HG02973 (cell line): ENCODE data around the gene MAPKAPK2.
"Not testable (repeated sequence)": the region's sequence is repeated elsewhere in the genome, so short reads cannot be mapped to it uniquely, and the experiment has no call there.

ENCODE experiments used
- ATAC-seq: cut with Tn5 transposase; IDR thresholded peaks from one replicate; pipeline ENCODE4 v1.9.1; 2021; ENCODE audit warnings: moderate library complexity; ENCODE audit not compliant: unreplicated experiment

MAPKAPK2 gene

DNA sequence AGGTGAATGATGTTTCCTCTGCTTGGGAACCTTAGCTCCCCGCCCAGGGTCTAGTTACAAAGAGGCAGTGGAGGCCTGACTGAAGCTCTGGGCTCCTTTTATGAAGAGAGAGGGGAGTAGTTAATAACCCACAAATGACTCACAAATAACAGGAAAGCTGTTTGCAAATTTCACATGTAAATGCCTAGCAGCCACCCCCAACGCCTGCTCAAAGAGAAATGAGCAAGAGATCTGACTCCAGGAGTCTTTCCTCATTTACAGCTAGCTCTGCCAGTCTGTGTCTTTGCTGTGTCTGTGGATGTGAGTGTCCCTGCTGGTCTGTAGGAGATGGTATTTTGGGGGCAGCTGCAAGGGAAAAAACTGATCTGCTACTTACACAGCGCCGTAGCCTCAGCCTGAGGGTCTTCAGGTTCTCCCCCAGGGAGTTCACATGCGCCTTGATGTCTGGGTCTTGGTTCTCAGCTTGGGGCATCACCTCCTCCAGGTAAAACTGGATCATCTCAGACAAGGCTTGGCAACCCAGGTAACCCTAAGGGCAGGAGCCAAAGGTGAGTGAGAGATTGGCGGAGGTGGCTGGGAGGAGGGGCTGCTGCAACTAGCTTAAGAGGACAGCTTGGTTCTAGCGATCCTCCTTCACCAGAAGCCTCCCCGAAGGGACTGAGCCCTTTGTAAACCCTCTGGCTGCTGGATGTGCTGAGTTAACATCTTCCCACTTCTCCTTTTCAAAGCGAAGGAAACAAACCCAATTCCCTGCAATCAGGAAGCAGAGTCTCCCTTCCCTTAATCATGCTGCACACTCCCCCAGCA is 86.0 kb downstream of the MAPKAPK2 start, which contains the start of gene IL19:
Gene IL19 (plus strand): TSS at position 243 of the 807 bp plus-strand sequence. CDS start 65,890 bp downstream, outside the sequence.
- ATAC-seq: no peak

DNA sequence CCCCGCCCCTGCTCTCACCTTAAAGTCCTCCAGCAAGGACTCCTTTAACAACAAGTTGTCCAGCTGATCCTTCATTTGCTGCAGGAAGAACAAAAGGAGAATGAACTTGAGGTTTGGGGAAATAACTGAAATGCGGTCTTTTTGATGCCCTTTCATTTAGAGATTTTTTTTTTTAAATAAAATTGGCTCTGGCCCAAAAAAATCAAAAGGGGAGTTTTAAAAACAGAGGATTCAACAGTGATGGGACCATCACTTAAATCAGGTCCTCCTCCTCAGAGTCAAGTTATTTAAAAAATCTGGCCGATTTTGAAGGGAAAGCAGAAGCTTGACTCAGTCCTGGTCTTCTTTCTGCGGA is 86.6 kb downstream of the MAPKAPK2 start:
- ATAC-seq: no peak

- ATAC-seq: no peak
Observed at GRCh38 chr1:206772243-206772937, 87.7 kb downstream of the MAPKAPK2 start, which contains the start of gene IL10. Gene IL10 (minus strand): TSS chr1:206772494. CDS start chr1:206772435, 59 bp downstream.

GRCh38 chr1:206774093-206774492 is 89.4 kb downstream of the MAPKAPK2 start:
- ATAC-seq: no peak

GRCh38 chr1:206776229-206776628 is 91.5 kb downstream of the MAPKAPK2 start:
- ATAC-seq: no peak

GRCh38 chr1:206778031-206778430 is 93.3 kb downstream of the MAPKAPK2 start:
- no peak for ATAC-seq

- ATAC-seq: not testable (repeated sequence)
Observed at GRCh38 chr1:206778911-206779310, 94.2 kb downstream of the MAPKAPK2 start.

DNA sequence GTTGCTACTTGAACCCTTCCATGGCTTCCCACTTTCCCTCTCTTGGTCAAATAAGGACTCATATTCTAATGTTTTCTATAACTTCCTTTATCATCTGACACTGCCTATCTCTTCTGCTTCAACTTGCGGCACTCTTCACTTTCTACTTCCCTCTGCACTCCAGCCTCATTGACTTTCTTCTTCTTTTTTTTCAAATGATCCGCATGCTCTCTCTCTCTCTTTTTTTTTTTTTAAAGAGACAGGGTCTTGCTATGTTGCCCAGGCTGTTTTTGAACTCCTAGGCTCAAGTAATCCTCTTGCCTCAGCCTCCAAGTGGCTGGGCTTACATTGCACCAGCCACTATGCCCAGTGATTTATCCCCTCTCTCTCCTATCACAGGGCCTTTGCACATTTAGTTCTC is 94.9 kb downstream of the MAPKAPK2 start:
- no peak for ATAC-seq

DNA sequence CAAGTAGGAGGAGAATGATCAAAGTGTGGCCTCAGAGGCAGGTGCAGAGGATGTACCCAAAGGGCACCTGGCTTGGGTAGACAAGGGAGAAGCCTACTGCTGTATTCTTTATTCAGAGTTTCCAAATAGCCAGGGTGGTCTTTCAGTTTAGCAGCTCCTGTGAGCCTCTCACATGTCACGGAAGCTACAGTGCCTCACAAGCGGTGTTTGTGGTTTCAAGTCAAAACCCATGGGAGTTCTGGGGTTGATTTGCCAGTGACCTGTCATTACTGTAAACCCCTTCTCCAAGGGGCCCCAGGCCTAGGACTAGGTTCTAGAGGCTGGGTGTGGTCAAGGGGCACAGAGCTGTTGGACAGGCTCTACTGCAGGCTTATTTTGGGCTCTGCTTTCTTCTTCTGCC is 97.7 kb downstream of the MAPKAPK2 start:
- no peak for ATAC-seq

- no peak for ATAC-seq
Observed at GRCh38 chr1:206783506-206783905, 98.8 kb downstream of the MAPKAPK2 start.
